AG10803 (cell line): ENCODE results near the gene BAG1.

Experiments used
- DNase-seq: peaks from one replicate; pipeline ENCODE4 v3.0.0; 2010; ENCODE audit warnings: low read depth
- H3K4me3 ChIP-seq: 2 replicates; pipeline ENCODE4 v1.5.1; 2011; ENCODE audit warnings: mild to moderate bottlenecking, low read length, control low read depth
- TF ChIP-seq, protein P1 (sequence below): conservative IDR thresholded peaks from 2 replicates; pipeline ENCODE4 v1.5.1; 2011; ENCODE audit warnings: mild to moderate bottlenecking, low read length, control low read depth, inconsistent platforms

The BAG1 gene

DNA sequence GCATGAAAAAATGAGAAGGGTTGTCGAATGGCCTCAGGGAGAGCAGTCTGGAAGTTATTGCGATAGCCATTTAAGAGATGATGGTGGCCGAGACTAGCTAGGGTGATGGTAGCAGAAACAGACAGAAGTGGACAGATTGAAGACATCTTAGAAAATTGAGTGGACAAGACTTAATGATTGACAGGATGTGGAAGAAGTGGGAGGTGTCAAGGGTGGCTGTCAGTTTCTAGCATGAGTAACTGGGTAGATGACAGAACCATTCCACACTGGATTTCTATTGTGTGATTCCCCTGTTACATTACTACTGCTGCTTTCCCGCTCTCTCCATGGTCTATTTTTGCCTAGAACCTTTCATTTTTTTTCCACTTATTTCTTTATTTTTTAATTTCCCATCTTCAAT lies 13.0 kb upstream of the BAG1 start:
- no peak overlapping the region for H3K4me3 ChIP-seq
- TF ChIP-seq, protein P1, sequence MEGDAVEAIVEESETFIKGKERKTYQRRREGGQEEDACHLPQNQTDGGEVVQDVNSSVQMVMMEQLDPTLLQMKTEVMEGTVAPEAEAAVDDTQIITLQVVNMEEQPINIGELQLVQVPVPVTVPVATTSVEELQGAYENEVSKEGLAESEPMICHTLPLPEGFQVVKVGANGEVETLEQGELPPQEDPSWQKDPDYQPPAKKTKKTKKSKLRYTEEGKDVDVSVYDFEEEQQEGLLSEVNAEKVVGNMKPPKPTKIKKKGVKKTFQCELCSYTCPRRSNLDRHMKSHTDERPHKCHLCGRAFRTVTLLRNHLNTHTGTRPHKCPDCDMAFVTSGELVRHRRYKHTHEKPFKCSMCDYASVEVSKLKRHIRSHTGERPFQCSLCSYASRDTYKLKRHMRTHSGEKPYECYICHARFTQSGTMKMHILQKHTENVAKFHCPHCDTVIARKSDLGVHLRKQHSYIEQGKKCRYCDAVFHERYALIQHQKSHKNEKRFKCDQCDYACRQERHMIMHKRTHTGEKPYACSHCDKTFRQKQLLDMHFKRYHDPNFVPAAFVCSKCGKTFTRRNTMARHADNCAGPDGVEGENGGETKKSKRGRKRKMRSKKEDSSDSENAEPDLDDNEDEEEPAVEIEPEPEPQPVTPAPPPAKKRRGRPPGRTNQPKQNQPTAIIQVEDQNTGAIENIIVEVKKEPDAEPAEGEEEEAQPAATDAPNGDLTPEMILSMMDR = no peak
- DNase-seq = no peak

DNA sequence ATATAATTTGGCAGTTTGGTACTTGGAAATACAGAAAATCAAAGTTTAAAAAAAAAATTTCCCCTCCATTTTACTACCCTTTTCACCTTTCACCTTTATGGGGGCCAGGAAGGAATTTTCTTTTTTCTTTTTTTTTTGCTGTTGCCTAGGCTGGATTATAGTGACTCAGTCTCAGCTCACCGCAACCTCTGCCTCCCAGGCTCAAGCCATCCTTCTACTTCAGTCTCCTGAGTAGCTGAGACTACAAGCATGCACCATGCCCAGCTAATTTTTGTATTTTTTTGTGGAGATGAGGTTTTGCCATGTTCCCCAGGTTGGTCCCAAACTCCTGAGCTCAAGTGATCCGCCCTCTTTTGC lies 9.4 kb upstream of the BAG1 start:
- TF ChIP-seq, protein P1 = no peak
- no peak for DNase-seq
- no peak overlapping the region for H3K4me3 ChIP-seq

DNA sequence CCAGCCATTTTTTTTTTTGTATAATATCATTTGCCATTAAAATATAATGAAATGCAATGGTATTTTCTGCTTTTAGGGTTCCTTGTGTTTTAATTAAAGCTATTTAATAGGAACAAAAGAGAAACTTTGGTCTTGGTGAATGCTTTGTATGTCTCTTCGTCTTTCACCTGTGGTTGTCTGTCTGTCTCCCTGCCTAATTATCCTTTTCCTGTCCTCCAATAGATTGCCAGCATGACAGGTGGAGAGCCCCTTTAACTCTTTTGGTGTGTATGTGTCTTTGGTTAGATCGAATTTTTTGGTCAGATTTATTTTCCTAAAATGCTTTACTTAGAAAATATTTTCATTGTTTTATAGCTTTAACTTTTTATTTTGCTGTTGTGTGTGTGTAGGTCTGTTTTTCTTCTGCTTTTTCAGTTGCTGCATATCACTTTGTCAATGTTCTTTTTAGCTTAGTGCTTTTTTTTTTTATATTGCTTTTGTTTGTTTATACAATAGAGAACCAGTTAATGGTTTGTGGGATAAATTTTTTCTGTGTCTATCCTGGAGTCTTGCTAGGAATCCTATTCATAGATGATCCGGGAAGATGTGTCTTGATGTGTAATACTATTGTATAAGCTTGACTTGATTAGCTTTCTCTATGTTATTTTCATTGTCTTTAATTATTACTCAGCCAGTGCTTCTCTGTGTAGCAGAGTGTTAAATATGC lies 8.9 kb upstream of the BAG1 start:
- H3K4me3 ChIP-seq = no peak overlapping the region
- no peak for DNase-seq
- TF ChIP-seq, protein P1 = no peak

DNA sequence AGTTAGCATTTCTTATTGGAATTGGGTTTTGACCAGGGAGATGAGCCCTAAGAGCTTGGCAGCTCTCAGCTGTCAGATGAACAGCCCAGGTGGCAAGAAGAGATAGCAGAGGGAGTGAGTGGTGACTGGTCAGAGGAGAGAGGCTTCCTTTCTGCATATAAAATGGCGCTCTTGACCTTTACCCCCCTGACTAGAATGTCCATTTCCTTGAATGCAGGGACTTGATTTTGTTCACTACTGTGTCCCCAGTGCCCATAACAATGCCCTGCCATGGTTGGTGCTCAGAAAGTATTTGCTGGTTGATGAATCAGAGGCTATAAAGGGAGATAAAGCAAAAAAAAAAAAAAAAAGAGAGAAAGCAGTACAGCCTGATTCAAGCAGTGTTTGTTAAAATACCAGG lies 7.6 kb upstream of the BAG1 start:
- TF ChIP-seq, protein P1 = no peak
- DNase-seq = no peak
- H3K4me3 ChIP-seq = no peak overlapping the region

DNA sequence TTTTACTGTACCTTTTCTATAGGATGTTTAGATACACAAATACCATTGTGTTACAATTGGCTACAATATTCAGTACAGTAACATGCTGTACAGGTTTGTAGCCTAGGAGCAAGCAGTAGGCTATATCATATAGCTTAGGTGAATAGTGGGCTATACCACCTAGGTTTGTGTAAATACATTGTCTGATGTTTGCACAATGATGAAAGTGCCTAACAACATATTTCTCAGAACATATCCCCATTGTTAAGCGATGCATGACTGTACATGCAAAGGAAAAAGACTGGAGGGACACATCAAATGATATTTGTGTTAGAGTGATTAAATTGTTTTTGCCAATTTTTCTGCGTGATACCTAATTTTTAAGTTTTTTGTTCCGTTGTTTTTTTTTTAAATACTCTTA lies 5.6 kb upstream of the BAG1 start:
- DNase-seq = no peak
- TF ChIP-seq, protein P1 = no peak
- no peak overlapping the region for H3K4me3 ChIP-seq

GRCh38 chr9:33267151-33267767 lies 2.8 kb upstream of the BAG1 start:
- DNase-seq = no peak

More at GRCh38 chr9:33267151-33267767, 2.8 kb upstream of the BAG1 start:
- H3K4me3 ChIP-seq = no peak overlapping the region
- TF ChIP-seq, protein P1 = no peak
